Activated CD4-positive, alpha-beta T cell treated with anti-CD3 and anti-CD28 coated beads, Interleukin-2, Interleukin-6, amounts not matched to agents 100 ng/mL and 50 ng/mL, durations not matched to agents 16 hours and 8 hours (primary cell): ENCODE measurements around the gene EXOSC9.

Experiments used
- DNase-seq: peaks from one replicate; pipeline ENCODE4 v3.0.0-alpha.2; 2020

EXOSC9 gene

DNA sequence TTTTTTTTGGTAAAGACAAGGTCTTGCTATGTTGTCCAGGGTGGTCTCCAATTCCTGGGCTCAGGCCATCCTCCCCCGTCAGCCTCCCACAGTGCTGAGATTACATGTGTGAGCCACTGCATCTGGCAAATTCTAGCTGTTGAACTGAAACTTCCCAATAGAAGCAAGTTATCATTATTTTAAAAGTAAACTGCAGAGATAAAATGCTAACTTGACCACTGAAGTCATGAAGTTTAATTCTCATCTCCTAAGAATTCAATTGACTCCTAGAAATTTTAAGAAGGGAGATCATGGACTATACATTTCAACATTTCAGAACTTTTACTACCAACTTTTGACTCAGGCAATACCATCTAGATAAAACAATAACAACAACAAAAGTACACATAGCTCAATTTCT, 11.7 kb upstream of the EXOSC9 start:
- DNase-seq, result no peak

DNA sequence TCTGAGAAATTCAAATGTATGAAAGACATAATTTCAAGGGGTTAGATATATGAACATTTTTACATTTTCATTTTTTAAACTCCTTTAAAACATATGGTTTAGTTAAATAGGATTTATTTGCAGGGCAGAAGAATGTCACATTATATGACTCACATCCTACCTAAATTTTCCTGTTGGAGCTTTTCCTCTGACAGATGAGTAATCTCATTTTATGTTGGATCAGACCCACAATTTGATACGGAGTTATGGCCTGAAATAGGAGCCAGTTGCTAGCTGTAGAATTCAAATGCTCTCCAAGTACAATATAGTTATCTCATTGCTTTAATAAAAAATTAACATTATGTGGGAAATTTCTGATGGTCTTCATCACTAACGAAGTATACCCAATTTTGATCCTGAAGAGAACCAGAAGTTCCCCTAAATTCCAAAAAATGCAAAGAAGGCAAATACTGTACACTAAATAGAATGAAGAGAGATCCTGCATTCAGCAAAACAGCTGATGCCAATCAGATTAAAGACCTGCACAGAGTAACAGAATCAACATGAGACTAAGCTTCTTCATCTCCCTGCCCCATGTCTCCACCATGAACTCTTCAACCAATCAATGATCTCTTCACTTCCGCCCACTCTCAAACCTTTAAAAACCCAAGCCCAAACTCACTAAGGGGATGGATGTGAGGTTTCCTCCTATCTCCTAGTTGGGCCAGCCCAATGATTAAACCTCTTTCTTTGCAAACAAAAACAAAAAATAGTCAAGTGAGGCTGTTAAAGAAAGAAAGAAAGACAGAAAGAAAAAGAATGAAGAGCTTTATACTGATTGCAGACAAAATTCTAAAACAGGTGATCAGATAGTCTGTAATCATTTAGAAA, 10.9 kb upstream of the EXOSC9 start:
- DNase-seq, result no peak

DNA sequence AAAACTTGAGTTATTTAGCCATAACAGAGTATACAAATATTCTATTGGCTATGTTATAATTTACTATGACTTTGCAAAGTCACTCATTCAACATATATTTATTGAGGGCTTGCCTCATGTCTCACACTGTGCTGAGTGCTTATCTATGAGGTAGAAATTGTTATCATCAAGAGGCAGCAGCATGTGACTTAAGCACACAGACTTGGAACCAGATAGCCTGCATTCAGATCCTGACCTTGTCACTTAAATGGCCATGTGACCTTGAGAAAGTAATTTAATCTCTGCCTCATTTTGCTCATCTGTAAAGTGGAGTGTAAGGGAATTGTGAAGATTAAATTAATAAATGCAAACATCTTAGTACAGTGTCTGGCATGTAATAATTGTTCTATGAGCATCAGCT, 10.1 kb upstream of the EXOSC9 start:
- no peak for DNase-seq

DNA sequence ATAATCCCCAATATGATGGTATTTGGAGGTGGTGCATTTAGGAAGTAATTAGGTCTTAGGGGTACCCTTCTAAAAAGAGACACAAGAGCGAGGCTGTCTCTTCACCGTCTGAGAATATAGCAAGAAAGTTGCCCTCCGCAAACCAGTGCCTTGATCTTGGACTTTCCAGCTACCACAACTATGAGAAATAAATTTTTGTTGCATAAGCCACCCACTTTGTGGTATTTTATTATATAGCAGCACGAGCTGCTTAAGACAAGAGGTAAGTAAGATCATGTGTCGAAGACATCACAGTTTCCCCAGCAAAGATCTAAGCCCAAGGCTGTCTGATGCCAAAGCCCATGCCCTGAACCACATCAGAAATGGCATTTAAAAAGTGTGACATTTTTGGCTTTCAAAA, 9.6 kb upstream of the EXOSC9 start:
- no peak for DNase-seq

DNA sequence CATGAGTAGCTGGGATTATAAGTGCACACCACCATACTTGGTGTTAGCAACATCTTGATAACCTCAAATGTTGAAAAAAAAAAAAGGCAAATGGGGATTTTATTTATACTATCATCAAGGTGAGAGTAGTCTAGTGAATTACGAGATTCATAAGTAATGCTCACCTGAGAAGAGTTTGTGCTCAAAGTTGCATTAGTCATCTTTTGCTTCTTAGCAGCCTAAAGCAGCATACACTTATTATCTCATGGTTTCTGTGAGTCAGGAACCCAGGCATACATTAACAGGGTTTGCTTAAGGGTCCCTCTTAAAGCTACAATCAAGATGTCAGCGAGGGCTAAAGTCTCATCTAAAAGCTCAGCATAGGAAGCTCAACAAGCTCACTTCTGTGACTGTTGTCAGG, 8.2 kb upstream of the EXOSC9 start:
- no peak for DNase-seq

DNA sequence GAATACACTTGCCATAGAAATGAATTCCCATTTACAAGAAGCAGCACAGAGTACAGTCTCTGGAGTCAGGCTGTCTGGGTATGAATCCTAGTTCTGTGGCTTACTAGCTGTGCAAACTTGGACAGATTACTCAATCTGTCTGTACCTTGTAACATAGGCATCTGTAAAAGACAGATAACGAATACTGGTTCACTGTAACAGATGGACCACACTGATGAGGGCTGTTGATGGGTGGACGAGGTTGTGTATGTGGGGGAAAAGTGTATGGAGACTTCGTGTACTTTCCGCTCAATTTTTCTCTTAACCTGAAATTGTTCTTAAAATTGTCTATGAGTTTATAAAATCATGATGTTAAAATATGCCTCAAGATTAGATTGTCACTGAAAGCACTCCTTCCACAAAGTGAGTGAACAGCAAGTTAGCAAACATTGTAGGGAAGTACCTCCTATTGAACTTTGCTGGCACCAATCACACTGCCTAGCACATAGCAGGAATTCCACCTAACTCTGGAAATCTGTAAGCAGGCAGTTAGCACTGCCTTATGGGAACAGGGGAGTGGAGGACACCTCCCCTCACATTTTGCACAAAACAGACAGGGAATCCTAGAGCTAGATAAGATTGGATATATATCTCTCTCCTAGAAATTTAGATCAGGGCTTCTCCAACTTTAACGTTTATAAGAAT, 6.5 kb upstream of the EXOSC9 start:
- DNase-seq, result no peak

DNA sequence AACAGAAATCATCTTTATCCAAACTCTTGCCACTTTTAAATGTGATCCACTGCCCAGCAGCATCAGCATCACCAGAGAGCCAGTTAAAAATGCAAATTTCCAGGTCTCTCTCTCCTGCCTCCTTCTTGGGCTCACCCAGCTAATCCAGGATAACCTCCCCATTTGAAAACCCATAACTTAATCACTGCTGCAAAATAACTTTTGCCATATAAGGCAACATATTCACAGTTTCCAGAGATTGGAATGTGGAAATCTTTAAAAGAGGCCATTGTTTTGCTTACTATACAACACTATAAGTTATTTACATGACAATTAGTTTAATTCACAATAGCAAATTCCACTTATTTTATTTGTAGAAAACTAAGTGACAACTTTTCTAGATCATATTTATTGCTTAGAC, 4.8 kb upstream of the EXOSC9 start:
- no peak for DNase-seq

DNA sequence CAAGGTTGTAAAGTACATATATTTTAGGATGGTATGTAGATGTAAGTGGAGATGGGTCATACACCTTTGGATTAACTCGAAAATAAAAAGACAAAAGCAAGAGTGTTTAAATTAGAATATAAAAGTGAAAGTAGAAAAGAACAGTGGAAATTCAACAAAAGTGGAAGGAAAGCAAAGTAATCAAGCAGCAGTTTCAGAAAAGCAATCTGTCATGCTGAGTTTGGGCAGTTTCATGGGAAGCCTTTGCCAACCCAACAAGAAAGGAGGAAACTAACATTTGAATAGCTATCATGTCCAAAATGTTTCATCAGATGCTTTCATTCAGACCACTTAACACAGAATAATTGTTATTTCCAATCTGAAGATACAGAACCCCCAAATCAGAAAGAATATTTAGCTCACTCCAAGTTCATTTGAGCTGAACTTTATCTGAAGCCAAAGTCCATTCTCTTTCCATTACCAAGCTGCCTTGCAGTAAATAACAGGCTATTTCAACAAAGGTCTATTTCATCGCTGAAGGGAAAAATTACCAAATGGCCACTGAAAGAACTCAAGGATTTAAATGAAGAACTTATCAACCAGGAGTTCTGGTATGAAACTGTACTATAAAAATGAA, 1.8 kb upstream of the EXOSC9 start:
- no peak for DNase-seq

DNA sequence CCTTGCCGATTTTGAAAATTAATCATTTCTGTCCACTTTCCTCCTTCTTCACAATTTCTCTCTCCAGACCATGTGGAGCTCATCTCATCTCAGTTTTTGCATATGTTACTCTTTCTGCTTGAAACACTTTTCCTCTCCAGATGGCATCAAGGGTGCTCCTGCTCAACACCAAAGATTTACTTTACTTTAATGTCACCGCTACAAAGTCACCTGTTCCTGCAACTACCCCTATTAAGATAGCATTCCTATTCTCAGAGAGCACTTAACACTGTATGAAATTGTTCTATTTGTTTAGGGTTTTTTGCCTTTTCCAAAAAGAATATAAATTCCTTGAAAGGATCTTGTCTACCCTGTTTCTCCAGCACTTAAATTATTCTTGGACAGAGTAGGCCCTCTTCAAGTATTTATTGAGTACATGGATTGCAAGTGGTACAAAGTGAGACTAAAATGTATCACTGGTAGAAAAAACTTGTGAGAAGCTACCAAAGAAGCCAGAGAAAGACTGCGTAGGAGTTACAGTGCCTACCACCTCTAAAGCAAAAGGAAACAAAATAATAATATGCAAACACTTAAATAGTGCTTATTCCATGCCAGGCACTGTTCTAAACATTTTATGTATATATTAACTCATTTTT, 1.1 kb upstream of the EXOSC9 start:
- no peak for DNase-seq

DNA sequence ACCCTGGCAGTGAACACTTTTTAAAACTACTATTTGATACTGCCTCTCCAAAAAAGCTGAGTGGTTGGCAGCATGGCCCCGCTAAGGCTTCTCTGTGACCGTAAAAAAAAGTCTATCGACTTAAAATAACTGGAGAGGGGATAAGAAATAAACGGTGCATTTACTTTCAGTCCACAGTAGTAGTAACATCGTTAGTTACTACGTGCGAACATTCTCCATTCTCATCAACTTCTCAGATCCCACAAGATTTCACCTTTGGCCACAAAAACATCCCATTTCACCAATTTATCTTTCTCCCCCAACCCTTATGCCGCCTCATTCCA, 524 bp upstream of the EXOSC9 start:
- DNase-seq, result no peak

DNA sequence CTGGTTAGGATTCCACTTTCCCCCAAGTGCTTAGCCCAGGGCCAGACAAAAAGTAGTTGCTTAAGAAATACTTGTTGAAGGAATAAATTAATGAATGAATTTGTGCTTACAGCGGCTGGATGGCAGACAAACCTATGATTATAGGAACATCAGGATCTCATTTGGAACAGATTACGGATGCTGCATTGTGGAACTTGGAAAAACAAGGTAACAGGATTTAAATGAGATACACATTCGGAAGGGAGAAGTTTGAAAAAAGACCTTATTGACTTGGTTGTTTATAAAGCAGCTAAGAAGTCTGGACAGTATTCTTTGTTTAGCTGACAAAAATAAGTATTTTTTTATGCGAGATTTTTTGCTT, 572 bp downstream of the EXOSC9 start:
- no peak for DNase-seq

DNA sequence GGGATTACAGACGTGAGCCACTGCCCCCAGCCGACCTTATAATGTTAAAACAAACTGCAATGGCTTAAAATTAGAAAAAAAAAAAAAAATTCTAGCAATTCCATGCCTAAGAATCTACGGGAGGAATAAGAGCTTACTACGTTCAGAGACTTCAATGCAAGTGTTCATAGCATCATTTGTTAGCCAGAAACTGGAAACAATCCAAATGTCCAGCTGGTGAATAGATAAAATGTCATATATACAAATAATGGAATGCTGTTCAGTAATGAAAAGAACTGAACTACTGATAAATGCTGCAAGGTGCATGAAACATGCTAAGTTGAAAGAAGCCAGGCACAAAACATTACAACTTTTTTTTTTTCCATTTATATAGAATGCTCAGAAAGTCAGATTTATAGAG, 5.3 kb downstream of the EXOSC9 start:
- DNase-seq, result no peak

DNA sequence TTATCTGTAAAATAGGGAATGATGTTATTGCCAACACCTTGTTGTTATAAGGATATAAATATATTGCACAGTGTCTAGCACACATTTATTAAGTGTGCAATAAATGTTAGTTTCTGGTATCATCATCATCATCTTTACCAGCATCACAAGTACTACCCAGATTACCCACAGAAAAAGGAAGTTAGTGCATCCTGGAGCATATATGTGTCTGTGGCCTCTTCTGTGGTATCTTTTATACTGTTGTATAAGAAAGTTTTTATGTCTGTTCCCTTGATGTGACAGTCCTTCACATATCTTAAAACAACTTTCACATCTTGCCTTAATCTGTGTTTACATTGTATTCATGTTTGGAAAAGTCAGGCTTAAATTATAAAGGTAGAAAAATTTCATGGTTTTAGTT, 10.0 kb downstream of the EXOSC9 start:
- DNase-seq, result peak; percentile 18

DNA sequence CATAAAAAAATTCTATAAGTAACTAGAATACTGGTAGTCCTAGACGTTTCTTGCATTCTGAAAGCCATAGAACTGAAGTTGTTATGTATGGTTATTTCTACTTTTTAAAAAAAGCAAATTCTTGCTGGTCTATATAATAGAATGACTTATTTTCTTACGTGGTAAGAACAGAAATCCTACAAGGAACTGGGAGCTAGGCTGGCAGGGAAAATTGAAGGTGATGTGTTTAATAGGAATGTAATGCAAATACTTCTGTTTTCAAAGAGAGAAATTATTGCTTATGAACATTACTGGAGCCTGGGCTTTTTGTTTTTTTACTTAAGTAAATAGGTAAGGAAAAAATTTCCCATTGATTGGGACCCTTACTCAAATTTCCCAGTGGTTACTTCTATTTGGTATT, 13.6 kb downstream of the EXOSC9 start:
- DNase-seq, result no peak

DNA sequence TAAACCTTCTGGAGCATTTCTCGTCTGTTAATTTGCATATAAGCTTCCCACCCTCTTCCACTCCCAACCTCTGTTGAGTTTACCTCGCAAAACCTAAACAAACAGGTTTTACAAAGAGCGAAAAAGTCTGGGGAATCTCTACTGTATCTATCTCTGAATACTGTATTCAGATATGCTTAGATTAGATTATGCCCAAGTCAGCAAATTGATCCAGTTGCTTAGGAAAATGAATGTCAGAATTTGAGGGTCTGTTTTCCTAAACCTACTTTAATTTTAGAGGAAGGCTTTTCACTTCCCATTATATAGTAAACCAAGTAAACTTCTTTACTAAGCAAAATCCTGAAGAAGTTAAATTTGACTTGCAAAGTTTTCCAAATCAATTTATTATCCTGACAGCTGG, 15.9 kb downstream of the EXOSC9 start:
- DNase-seq, result no peak

DNA sequence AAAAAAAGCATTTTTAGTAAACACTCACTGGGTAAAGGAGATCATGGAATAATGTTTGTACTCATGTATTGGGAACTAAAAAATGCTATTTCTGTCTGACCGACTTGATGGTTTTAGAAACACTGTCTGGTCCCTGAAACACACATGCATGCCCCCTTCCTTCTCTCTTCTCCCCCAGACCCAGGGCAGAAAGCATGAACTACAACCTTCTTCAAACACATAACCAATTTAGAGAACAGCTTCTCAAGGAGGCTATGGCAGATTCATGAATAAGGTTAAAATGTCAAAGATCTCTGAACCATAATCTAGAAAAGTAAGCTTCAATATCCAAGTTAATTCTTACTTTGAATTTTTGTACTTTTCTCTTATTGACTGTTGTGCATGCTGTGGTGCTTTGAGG, 16.6 kb downstream of the EXOSC9 start:
- DNase-seq, result no peak

DNA sequence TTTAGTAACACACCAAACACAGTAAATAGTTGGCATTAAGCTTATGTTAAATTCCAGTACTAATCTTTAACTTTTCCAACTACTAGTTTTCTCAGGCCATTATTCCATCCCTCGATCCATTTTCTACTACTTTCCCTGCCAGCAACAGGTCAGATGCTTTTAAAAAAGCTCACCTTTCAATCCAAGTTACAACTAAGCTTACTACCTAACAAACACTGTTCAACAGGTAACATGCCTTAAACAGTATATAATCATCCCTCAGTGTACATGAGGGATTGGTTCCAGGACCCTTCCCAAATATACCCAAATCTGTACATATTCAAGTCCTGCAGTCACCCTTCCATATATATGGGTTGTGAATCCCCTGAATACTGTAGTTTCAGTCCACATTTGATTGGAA, 17.1 kb downstream of the EXOSC9 start:
- DNase-seq, result no peak

DNA sequence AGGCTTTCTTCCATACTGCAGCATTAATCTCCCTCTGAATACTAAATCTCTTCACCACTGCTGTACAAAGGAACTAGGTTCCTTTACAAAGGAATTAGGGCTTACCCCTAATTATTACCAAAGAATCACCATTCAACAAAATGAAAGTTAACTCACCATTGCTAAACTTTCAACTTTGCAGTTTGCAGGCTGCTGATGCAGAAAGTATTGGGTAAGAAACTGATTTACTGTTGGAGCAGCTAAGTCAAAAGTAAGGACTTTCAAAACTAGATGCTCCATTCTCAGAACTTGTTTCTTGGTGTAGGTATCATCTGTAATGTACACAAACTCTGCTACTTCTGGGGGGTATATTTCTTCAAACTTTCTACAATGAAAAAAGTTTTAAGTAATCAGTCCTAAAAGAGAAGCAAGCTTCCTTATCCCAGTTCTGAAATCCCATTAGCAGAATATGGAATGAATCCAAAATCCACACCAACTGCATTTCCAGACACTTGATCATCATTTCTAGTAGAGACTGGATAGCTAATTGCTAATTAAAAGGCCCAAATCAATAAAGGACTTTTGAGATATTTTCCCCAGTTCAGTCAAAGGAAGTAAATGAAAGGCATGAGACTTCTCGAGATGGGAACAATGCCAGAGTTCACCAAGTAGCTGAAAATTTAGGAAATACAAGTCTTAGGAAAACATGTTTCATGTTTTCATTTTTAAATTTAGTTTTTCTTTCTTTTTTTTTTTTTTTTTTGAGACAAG, 18.3 kb downstream of the EXOSC9 start:
- no peak for DNase-seq

DNA sequence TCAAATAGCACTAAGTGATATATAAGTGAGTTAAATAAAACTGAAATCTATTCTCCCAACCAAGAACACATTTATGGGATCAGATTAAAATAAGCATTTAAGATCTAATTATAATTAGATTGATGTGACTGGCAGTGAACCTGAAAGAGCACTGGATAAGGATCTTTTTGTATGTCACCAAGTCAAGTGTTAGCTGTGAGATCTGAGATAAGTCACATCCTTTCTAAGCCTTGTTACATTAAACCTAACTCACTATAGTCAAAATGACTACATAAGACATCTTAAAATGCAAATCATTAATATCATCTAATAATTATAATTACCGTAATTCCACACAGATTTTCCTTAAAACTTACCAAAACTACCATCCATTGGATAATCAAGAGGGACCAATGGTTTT, 20.9 kb downstream of the EXOSC9 start:
- no peak for DNase-seq

DNA sequence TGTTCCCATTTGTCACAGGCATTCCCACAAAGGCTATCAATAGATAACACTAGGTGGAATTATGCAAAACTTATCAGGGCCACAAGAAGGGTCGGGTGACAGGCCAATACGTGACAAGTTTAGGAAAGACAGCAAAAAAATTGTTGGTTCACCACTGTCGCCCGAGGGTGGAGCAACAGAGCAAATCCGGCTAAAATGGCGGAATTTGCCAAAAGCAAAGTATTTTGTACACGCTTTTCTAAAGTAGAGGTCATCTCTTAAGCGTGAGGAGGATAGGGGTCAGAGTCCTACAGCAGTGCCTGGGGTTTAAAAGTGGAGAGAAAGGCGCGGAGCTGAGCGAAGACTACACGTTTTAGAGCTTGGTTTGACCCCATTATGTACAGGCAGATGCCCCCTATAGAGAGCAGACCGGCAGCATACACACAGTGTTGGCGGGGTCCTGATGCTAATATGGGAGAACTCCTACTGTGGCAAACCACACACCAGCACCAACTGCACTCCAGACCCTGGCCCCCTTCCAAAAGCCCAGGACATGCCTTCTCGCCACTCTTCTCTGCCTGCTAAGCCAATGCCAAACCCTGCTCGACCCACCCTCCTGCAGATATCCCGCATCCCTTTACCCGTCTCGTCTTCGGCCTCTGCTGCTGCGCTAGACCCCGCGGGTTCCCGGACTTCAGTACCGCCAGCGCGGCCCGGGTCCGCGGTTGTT, 21.8 kb downstream of the EXOSC9 start:
- peak; percentile 72 for DNase-seq

DNA sequence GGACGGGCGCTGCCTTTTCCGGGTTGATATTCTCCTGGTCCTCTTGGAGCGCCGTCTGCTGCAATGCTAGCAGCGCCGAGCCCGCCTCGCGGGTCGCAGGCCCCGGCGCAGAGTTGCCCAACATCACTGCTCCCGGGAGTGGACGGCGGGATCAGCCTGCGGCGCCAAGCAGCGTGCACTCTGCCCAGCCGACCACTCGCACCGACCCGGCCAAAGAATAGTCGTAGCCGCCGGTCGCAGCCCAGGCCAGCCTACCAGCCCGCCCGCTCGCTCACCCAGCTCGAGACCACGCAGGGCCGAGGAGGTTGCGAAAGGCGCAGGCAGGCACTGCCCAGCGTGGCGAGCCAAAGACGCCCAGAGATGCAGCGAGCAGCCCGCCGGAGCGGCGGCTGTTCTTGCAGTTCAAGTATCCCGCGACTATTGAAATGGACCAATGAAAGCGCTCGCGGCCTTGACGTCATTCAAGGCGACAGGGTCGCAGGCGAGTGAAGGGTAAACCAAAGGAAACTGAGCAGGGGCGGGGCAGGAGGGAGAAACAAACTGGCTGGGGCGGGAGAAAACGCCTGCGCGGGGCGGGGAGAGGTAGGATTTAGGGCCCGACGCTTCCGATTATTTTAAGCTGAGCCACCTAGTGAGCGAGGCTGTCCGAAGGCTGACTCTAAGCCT, 22.5 kb downstream of the EXOSC9 start, which contains the start of gene CCNA2:
Gene CCNA2 (minus strand): TSS at position 379 of the 666 bp plus-strand sequence. CDS start 255 bp downstream, at position 124.
- DNase-seq, result peak; percentile 98

DNA sequence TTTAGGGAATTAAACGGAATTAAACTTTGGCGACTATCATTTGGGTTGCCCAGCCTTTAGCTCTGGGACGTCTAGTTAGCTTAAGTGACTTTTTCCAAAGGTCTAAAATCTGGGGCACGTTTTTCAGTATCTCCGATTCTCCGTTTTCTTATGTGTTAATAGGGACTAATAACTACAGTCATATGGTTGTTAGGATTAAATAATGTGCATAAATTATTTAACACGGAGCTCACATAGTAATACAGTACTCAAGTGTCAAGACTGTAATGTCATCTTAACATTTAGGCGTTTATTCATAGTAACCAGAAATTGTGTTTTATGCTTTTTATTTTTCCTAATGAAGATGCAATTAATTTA, 23.0 kb downstream of the EXOSC9 start:
- DNase-seq, result no peak
